Neuronal stem cell (in vitro differentiated cells): ENCODE data around the gene STPG1.

Experiments
- DNase-seq: peaks from one replicate; pipeline ENCODE4 v3.0.0-alpha.2; 2013; ENCODE audit warnings: low spot score
- H2AFZ ChIP-seq: one replicate; pipeline ENCODE4 v1.6.1; 2013; ENCODE audit warnings: mild to moderate bottlenecking, low read length, inconsistent platforms
- H2AK5ac ChIP-seq: 2 replicates; pipeline ENCODE4 v1.6.1; 2013; ENCODE audit warnings: low read depth, mild to moderate bottlenecking, inconsistent platforms, low read length, moderate library complexity, mixed read lengths
- H2BK120ac ChIP-seq: 2 replicates; pipeline ENCODE4 v1.6.1; 2013; ENCODE audit warnings: low read depth, mild to moderate bottlenecking, inconsistent platforms, low read length, moderate library complexity, mixed read lengths
- H2BK12ac ChIP-seq: one replicate; pipeline ENCODE4 v1.6.1; 2013; ENCODE audit warnings: low read length, inconsistent platforms
- H2BK15ac ChIP-seq: 2 replicates; pipeline ENCODE4 v1.6.1; 2013; ENCODE audit warnings: mild to moderate bottlenecking, low read length, inconsistent platforms, mixed read lengths
- H2BK5ac ChIP-seq: one replicate; pipeline ENCODE4 v1.6.1; 2013; ENCODE audit warnings: inconsistent platforms, mild to moderate bottlenecking, low read length, moderate library complexity
- H3K14ac ChIP-seq: one replicate; pipeline ENCODE4 v1.6.1; 2013; ENCODE audit warnings: low read length, inconsistent platforms
- H3K18ac ChIP-seq: 2 replicates; pipeline ENCODE4 v1.6.1; 2013; ENCODE audit warnings: low read length, inconsistent platforms
- H3K23ac ChIP-seq: 2 replicates; pipeline ENCODE4 v1.6.1; 2013; ENCODE audit warnings: low read depth, mild to moderate bottlenecking, mixed read lengths, low read length, inconsistent platforms; ENCODE audit not compliant: poor library complexity
- H3K27ac ChIP-seq: replicated peaks from 3 replicates; pipeline ENCODE4 v1.5.1; 2013; ENCODE audit warnings: low read length, inconsistent platforms
- H3K27me3 ChIP-seq, 3 experiments: 2 replicates each; pipeline ENCODE4 v1.6.1; 2013; ENCODE audit warnings: low read length in 3 of 3, mild to moderate bottlenecking in 2 of 3, inconsistent platforms in 1 of 3, low read depth in 1 of 3, mixed read lengths in 1 of 3, moderate library complexity in 1 of 3; ENCODE audit not compliant: control insufficient read depth in 3 of 3, insufficient read depth in 3 of 3
- H3K36me3 ChIP-seq, 2 donors: replicated peaks in 1 of 2; 2 replicates each; pipeline ENCODE4 v1.6.1; 2013; ENCODE audit warnings: low read length in 2 of 2; ENCODE audit not compliant: control insufficient read depth in 2 of 2, insufficient read depth in 2 of 2
- H3K4ac ChIP-seq: 2 replicates; pipeline ENCODE4 v1.6.1; 2013; ENCODE audit warnings: inconsistent platforms, mild to moderate bottlenecking, low read length, moderate library complexity
- H3K4me1 ChIP-seq, 2 donors: 1 replicate in 1 of 2; 2 replicates in 1 of 2; pipeline ENCODE4 v1.6.1; 2013; ENCODE audit warnings: low read length in 2 of 2, low read depth in 1 of 2; ENCODE audit not compliant: control insufficient read depth in 2 of 2, insufficient read depth in 1 of 2
- H3K4me2 ChIP-seq: one replicate; pipeline ENCODE4 v1.6.1; 2013; ENCODE audit warnings: mild to moderate bottlenecking, low read length, inconsistent platforms; ENCODE audit not compliant: insufficient read depth, poor library complexity, severe bottlenecking
- H3K4me3 ChIP-seq, 2 donors: 2 replicates each; pipeline ENCODE4 v1.5.1; 2013; ENCODE audit warnings: low read length in 2 of 2, mild to moderate bottlenecking in 2 of 2, inconsistent platforms in 1 of 2, moderate library complexity in 1 of 2
- H3K79me1 ChIP-seq: one replicate; pipeline ENCODE4 v1.6.1; 2013; ENCODE audit warnings: low read depth, mild to moderate bottlenecking, inconsistent platforms, low read length, moderate library complexity
- H3K9ac ChIP-seq: one replicate; pipeline ENCODE4 v1.6.1; 2013; ENCODE audit warnings: mild to moderate bottlenecking, low read depth, low read length, inconsistent platforms; ENCODE audit not compliant: poor library complexity
- H3K9me3 ChIP-seq, 2 donors: replicated peaks in 1 of 2; 2 replicates each; pipeline versions ENCODE3 to v1.6.1; 2013; ENCODE audit warnings: low read length in 2 of 2, mild to moderate bottlenecking in 2 of 2, inconsistent platforms in 1 of 2, low read depth in 1 of 2, mixed read lengths in 1 of 2, moderate library complexity in 1 of 2; ENCODE audit not compliant: control insufficient read depth in 2 of 2, insufficient read depth in 1 of 2
- H4K8ac ChIP-seq: one replicate; pipeline ENCODE4 v1.6.1; 2013; ENCODE audit warnings: low read depth, mild to moderate bottlenecking, inconsistent platforms, low read length, moderate library complexity
- H4K91ac ChIP-seq: one replicate; pipeline ENCODE4 v1.6.1; 2013; ENCODE audit warnings: low read length, low read depth, mild to moderate bottlenecking, inconsistent platforms; ENCODE audit not compliant: poor library complexity
- WGBS, 2 donors: extraction: QIAGEN DNeasy Blood & Tissue Kit; methylation state at CpG; one replicate each; pipeline ENCODE4 v1.1.7; 2013; ENCODE audit warnings: missing lambda C conversion rate in 2 of 2, mixed read lengths in 1 of 2; ENCODE audit not compliant: insufficient read length in 2 of 2, insufficient replicate concordance in 1 of 2; ENCODE audit errors: extremely low coverage in 2 of 2; 5-methylcytosine and 5-hydroxymethylcytosine counted together

Gene STPG1

DNA sequence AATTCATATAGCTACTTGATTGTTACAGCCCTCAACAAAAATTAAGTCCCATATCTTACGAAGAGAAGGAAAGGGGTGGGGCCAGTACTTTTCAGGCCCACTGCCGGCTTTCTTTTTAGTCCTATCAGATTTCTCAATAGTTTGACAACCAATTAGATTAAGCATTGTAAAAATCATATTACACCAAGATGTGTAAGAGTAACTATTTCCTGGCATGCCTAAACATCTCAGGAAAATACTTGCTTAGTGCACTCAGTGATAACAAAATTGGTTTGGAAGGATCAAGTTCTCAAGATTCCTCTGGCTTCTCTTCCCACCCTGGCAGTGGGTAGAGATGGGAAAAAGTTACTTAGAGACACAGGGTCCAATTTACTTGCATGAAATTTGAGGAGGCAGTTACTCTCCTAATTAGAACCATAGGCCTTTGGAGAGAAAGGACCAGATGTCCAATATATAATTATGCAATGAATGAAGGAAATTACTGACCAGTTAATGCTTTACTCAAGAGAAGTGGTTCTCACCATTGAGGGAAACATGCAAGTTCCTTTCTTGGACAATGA, 30.1 kb downstream of the STPG1 start:
- no peak overlapping the region for H2AFZ ChIP-seq
- no peak overlapping the region for H3K4me3 ChIP-seq
- no peak overlapping the region for H3K14ac ChIP-seq
- H3K27ac ChIP-seq: no peak overlapping the region
- no peak overlapping the region for H3K23ac ChIP-seq
- no peak overlapping the region for H3K4me2 ChIP-seq
- no peak overlapping the region for H3K4ac ChIP-seq
- H3K9me3 ChIP-seq: no peaks in the 10 kb centered on the region
- no peak overlapping the region for H3K9ac ChIP-seq
- no peak overlapping the region for H4K91ac ChIP-seq
- DNase-seq: no peak
- H4K8ac ChIP-seq: no peak overlapping the region
- no peaks in the 10 kb centered on the region for H3K79me1 ChIP-seq
- no peaks in the 10 kb centered on the region for H3K36me3 ChIP-seq
- no peak overlapping the region for H2AK5ac ChIP-seq
- H3K4me1 ChIP-seq: peaks cover 0 to 2% of the 10 kb centered on the region in 2 donors
- no peak overlapping the region for H2BK15ac ChIP-seq
- H2BK5ac ChIP-seq: no peak overlapping the region
- no CpG with 5 or more reads among the region's 2 CpGs for WGBS, 2 donors
- no peak overlapping the region for H2BK120ac ChIP-seq
- no peak overlapping the region for H3K18ac ChIP-seq
- no peaks in the 10 kb centered on the region for H3K27me3 ChIP-seq
- H2BK12ac ChIP-seq: no peak overlapping the region

GRCh38 chr1:24382165-24382577, 31.4 kb downstream of the STPG1 start:
- no peak overlapping the region for H2BK15ac ChIP-seq
- H4K91ac ChIP-seq: no peak overlapping the region
- no peak overlapping the region for H3K4ac ChIP-seq
- H3K4me1 ChIP-seq: peaks cover 0 to 2% of the 10 kb centered on the region in 2 donors
- H3K27ac ChIP-seq: no peak overlapping the region
- H3K9ac ChIP-seq: no peak overlapping the region
- no peaks in the 10 kb centered on the region for H3K79me1 ChIP-seq
- DNase-seq: no peak
- H2BK12ac ChIP-seq: no peak overlapping the region
- H3K9me3 ChIP-seq: no peaks in the 10 kb centered on the region
- no CpG with 5 or more reads among the region's 8 CpGs for WGBS, 2 donors
- H2AFZ ChIP-seq: no peak overlapping the region
- H3K18ac ChIP-seq: no peak overlapping the region
- no peak overlapping the region for H3K23ac ChIP-seq
- H3K4me2 ChIP-seq: no peak overlapping the region
- H2AK5ac ChIP-seq: no peak overlapping the region
- H2BK5ac ChIP-seq: no peak overlapping the region
- no peak overlapping the region for H4K8ac ChIP-seq
- H2BK120ac ChIP-seq: no peak overlapping the region
- H3K36me3 ChIP-seq: no peaks in the 10 kb centered on the region
- no peaks in the 10 kb centered on the region for H3K27me3 ChIP-seq
- no peak overlapping the region for H3K14ac ChIP-seq
- H3K4me3 ChIP-seq: no peak overlapping the region

- no peak overlapping the region for H3K18ac ChIP-seq
- no peak for DNase-seq
- no peak overlapping the region for H3K9ac ChIP-seq
- no peak overlapping the region for H2AFZ ChIP-seq
- no peak overlapping the region for H4K8ac ChIP-seq
- no peak overlapping the region for H3K4ac ChIP-seq
- H3K4me2 ChIP-seq: no peak overlapping the region
- no peak overlapping the region for H2BK12ac ChIP-seq
- H3K27me3 ChIP-seq: no peaks in the 10 kb centered on the region
- no peak overlapping the region for H4K91ac ChIP-seq
- peaks cover 0 to 2% of the 10 kb centered on the region in 2 donors for H3K4me1 ChIP-seq
- H3K14ac ChIP-seq: no peak overlapping the region
- no peak overlapping the region for H3K27ac ChIP-seq
- WGBS, 2 donors: no CpG with 5 or more reads among the region's 2 CpGs
- no peaks in the 10 kb centered on the region for H3K36me3 ChIP-seq
- no peaks in the 10 kb centered on the region for H3K79me1 ChIP-seq
- H2AK5ac ChIP-seq: no peak overlapping the region
- H3K4me3 ChIP-seq: no peak overlapping the region
- H2BK120ac ChIP-seq: no peak overlapping the region
- H2BK15ac ChIP-seq: no peak overlapping the region
- H3K9me3 ChIP-seq: no peaks in the 10 kb centered on the region
- H3K23ac ChIP-seq: no peak overlapping the region
- no peak overlapping the region for H2BK5ac ChIP-seq
These were observed 32.3 kb downstream of the STPG1 start for GRCh38 chr1:24381256-24381655.

DNA sequence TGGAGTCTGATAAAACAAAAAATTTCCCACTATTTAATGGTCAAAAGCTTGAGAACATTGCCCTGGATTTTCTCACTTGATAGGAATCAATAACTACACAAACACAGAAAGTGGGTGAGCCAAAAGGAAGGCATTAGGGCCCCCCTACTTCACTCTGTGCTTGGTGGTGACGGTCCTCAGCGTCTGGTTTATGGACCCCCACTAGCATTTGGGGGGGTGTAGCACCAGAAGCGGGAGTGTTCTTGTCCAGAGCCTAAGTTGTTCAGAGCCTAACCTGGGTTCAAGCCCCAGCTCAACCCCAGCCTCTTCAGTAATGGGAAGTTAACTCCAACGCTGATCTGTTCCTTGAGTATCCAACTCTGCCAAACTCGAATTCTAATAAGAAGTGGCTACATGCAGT, 33.1 kb downstream of the STPG1 start:
- H3K27me3 ChIP-seq: no peaks in the 10 kb centered on the region
- H3K79me1 ChIP-seq: no peaks in the 10 kb centered on the region
- H4K91ac ChIP-seq: no peak overlapping the region
- H2AK5ac ChIP-seq: no peak overlapping the region
- WGBS, 2 donors: no CpG with 5 or more reads among the region's 5 CpGs
- H3K4me1 ChIP-seq: peaks cover 0 to 4% of the 10 kb centered on the region in 2 donors
- no peak overlapping the region for H3K18ac ChIP-seq
- no peak overlapping the region for H2BK15ac ChIP-seq
- no peak overlapping the region for H3K27ac ChIP-seq
- H3K9me3 ChIP-seq: no peaks in the 10 kb centered on the region
- H2BK12ac ChIP-seq: no peak overlapping the region
- H3K36me3 ChIP-seq: no peaks in the 10 kb centered on the region
- no peak overlapping the region for H2BK5ac ChIP-seq
- no peak overlapping the region for H4K8ac ChIP-seq
- no peak for DNase-seq
- H3K4me3 ChIP-seq: no peak overlapping the region
- no peak overlapping the region for H2AFZ ChIP-seq
- H3K14ac ChIP-seq: no peak overlapping the region
- H3K23ac ChIP-seq: no peak overlapping the region
- no peak overlapping the region for H3K4me2 ChIP-seq
- H2BK120ac ChIP-seq: no peak overlapping the region
- no peak overlapping the region for H3K4ac ChIP-seq
- H3K9ac ChIP-seq: no peak overlapping the region
